GM11168 (cell line): ENCODE measurements around the gene KCTD17.

Experiments
- in situ Hi-C: fragments of 300-500 bp; cut with MboI; formaldehyde crosslinking; loops from one replicate; pipeline ENCODE4 v1.12.0; 2022; ENCODE audit warnings: low sequenced_read_pairs; ENCODE audit not compliant: unreplicated experiment

KCTD17 gene, protein sequence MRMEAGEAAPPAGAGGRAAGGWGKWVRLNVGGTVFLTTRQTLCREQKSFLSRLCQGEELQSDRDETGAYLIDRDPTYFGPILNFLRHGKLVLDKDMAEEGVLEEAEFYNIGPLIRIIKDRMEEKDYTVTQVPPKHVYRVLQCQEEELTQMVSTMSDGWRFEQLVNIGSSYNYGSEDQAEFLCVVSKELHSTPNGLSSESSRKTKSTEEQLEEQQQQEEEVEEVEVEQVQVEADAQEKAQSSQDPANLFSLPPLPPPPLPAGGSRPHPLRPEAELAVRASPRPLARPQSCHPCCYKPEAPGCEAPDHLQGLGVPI

DNA sequence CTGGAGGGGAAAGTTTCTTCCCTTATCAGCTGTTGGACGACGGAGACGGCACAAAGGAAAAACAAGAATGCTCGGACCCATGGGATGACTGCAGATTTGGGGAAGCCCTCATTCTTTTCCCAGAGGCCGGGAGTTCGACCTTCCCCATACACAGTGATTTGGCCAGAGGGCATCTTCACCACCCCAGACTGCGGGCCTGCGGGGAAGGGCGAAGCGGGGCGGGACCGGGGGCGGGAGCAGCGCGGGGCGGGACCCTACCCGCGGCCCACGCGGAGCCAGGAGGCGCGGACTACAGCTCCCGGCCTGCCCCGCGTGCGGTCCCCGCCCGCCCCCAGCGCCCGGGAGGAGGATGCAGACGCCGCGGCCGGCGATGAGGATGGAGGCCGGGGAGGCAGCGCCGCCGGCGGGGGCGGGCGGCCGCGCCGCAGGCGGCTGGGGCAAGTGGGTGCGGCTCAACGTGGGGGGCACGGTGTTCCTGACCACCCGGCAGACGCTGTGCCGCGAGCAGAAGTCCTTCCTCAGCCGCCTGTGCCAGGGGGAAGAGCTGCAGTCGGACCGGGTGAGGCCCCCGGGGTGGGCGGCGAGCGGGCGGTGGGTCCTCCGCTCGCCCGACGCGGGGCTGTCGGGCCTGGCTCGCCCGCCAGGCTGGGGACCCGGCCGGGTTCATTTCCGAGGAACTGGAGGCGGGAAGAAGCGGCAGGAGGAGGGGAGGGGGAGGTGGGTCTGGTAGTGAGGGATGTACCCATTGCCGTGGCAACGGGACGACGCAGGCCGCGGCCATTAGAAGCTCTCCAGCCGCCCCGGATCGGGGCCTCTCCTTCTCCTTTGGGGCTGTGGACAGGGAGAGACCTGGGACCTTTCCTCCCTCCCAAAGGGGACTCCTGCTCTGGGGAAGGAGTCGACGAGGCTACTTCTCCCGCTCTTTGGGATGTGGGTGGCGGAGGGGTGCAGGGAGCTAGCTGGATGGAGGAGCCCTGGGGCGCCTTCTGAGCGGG, at the start of gene KCTD17:
TSS of gene KCTD17 (plus strand) at position 352 of the 995 bp plus-strand sequence. CDS start at position 371, 19 bp downstream.
- in situ Hi-C loops, result no loop called here

DNA sequence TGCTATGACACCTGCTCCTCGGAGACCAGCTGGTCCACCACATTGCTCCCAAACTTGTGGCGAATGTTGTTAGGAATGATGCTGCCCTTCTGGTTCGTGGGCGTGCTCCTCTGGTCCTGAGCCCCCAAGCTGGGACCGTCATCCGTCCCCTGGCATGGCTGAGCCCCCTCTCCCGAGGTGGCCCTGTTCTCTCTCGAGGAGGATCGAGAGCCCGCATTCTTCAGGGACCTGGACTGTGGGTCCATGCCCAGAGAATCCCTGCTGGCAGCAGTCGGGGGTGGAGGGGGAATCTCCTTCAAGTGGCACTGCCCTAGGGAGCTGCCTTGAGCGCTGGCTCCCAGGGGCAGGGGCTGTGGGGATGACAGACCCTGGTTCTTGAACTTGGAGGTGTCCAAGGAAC, 49.7 kb upstream of the KCTD17 start:
- in situ Hi-C loops, result no loop called here

DNA sequence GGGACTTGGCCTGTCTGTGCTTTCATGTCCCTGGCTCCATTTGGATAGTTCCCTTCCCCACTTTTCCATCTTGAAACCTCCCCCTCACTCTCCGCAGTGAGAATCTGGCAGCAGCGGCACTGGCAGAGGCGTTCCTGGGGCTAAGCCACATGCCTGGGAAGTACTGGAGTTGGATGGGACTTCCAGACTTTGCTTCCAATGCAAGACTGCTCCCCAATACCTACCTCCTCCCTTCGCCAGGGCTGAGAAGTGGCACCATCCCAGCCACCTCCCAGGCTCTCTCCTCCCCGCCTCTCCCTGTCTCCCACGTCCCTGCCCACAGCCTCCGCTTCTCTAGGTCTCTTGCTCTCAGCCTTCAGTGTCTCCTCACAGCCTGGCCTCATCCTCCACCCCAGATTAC, 48.9 kb upstream of the KCTD17 start:
- in situ Hi-C loops, result no loop called here

DNA sequence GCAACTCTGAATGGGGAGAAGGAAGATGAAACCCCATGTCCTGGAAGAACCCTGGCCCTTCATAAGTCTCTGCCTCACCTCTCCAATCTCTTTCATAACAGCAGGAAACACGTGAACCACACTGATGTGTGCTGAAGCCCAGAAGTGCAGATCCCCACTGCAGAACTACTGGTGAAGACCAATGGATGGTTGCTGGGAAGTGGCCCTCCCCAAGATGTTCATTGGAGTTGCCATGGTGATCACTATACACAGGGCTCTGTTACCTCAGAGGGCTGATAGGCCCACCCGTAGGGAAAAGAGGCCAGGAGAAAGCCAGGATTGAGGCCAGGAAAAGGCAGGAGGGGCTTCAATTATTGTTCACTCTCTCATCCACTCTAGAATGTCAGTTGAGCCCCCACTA, 43.9 kb upstream of the KCTD17 start:
- in situ Hi-C loops, result no loop called here

DNA sequence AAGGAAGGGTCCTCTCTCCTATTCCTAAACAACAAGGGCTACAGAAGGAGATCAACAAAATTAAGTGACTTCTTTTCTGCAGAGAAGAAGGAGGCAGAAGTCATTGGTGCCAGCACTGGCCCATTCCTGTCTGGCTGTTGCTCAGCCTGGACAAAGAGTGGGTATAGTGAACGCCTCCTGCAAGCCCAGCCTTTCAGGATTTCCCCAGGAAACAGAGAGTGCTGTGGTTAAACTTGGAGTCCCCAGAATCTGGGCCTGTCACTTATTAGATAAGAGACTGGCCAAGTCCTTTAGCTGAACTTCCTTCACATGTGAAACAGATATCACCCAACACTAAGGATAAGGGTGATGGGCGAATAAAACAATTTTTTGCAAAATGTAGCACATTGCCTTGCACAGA, 43.2 kb upstream of the KCTD17 start:
- in situ Hi-C loops, result no loop called here

DNA sequence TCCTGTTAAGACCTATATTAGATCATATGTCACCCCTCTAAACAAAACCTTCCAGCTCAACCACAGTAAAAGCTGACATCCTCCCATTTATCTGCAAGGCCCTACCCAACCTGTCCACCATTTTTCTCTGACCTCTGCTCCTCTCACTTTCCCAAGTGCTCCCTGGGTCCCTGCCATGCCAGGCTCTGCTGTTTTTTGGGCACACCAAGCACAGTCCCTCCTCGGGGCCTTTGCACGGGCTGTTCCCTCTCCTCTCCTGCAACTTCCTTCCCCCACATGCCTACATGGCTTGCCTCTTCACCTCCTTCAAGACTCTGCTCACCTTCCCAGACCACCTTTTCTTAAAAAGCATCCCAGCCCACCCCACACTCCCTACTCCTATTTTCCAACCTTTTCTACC, 42.1 kb upstream of the KCTD17 start:
- in situ Hi-C loops, result no loop called here

DNA sequence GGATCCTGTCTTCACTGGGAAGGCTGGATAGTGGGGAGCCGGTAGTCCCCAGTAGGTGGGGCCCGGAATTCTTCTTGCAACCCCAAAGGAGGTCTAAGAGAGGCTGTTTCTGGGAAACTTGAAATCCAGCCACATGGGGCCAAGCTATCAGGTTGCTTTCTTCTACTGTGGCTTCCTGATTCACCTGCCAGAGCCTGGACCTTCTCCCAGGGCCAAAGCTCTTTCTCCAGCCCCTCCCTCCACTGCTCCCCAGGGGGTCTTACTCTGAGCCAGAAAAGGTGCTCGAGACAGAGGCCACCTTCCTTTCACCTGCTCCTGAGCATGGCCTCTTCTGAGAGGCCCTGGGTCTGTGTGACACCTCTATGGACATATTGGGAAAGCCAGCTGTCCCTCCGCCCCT, 41.4 kb upstream of the KCTD17 start:
- in situ Hi-C loops, result no loop called here

DNA sequence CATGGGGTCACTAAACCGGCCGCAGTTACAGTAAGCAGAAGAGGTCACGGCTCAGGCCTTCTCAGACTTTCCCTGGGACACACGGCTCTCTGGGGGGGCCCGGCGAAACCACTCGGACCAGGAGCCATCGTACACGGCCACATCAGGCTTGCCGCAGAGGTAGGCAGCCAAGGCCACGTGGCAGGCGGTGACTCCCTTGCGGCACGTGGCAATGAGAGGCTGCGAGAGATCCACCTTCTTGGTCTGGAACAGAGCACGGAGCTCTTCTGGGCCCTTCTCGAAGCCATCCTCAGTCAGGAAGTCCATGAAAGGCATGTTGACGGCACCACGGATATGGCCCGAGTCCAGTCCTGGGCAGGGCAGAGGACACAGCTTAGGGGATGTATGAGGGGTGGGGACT, 40.6 kb upstream of the KCTD17 start:
- in situ Hi-C loops, result no loop called here

DNA sequence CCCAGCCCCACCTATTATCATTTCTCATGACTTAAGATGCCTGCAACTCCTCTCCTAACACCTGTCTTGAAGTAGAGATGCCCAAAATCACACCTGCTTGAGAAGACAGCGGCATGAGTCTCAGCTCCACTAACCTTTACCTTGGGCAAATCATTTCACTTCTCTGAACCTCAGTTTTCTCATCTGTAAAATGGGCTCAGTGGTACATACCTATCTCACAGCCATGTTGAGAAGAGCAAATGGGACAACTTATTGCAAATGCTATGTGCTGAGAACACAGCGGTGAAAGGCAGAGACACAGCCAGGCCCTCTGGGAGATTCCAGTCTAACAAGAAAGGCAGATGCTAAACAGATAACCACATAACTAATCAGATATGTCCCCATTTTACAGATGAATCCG, 40.1 kb upstream of the KCTD17 start:
- in situ Hi-C loops, result no loop called here

DNA sequence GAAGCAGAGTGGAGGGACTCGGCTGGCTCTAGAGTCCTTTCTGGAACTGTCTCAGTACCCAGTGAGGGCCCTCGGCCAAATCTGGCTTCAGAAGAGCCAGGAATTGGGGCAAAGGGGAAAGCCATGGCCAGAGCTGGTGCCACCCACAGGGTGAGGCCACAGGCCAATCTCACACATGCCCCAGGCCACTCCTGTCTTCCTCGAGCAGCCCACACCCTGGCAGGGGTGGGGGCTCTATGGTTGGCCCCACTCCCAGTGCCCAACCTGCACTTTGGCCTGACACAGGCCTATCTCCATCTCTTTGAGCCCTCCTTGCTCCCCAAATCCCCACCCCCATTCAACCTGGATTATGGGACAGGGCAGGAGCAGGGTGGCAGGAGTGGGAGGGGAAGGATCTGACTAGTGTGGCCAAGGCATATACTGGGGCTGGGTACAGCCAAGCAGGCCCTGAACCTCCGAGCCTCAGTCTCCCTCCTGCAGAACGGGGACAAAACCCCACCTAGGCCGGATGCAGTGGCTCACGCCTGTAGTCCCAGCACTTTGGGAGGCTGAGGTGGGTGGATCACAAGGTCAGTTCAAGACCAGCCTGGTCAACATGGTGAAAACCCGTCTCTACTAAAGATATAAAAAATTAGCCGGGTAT, 39.2 kb upstream of the KCTD17 start:
- in situ Hi-C loops, result no loop called here

DNA sequence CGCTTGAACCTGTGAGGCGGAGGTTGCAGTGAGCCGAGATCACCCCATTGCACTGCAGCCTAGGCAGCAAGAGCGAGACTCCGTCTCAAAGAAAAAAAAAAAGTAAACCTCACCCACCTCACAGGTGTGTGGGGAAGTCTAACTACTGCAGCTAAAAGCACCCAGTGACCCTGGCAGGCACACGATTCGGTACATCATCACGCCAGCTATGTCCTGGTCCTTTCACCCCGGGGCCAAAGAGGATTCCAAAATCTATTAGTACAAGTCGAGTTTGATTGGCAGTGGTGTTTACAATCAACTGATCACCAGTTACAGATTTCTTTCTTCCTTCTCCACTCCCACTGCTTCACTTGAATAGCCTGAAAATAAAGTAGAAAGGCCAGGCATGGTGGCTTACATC, 38.6 kb upstream of the KCTD17 start:
- in situ Hi-C loops, result no loop called here

DNA sequence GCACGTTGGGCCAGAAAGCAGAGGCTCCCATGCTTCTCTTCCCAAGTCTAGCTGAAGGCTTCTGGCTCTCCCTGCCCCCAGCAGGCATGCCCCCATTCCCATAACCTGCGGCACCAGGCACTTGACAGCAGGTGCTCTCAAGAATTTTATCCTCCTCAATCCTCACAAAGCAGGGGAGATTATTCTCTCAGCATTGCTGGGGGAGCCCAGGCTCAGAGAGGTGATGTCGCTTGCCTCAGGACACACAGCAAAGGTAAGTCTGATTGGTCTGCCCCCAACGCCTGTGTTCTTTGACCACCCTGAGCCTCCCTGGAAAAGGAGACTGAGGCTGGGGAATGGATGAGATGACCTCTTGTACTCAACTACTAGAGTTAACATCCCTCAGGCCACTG, 37.1 kb upstream of the KCTD17 start:
- in situ Hi-C loops, result no loop called here

DNA sequence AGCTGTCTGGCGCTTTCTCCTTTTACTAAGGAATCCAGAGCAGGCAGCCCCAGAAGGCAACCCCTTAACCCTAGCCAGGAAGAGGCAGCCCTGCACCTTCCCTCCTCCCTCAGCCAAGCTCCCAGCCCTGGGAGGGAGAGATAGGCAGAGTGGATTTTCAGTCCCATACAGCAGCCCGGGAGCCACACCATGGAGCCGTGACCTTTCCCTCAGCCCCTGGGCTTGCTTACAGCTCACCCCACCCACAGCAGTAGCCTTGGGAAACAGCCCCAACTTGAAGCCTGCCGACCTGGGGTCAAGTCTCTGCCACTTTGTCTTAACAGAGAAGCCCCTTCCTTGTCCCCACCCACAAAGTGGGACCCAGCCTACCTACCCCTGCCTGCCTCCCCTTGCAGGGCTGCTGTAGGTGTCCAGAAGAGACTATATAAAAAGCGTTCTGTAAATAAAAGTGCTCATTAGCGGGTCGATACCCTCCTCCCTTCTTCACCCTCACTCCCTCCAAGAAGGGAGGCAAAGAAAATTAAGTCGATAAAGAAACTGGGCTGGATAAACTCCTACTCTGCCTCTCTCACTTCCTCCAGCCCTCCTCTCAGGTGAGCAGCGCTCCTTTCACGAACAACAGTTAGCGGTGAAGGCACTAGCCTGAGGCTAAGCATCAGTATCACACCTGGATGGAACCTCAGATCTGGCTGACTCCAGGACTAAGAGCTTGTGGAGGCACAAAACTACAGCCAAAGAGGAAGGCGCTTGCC, 36.5 kb upstream of the KCTD17 start:
- in situ Hi-C loops, result no loop called here

DNA sequence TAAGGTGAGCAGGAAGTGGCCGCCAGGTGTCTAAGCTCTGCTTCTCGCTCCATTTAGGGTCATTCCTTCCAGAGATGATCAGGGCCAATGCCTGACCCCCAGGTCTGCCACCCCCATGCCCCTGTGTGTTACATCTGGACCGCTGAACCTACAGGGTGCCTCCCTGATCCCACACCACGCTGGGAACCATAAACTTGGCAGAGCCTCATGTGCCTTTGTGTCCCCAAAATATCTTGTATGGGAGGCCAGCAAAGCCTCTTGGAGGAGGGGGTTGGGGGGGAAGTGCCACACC, 36.0 kb upstream of the KCTD17 start:
- in situ Hi-C loops, result no loop called here

DNA sequence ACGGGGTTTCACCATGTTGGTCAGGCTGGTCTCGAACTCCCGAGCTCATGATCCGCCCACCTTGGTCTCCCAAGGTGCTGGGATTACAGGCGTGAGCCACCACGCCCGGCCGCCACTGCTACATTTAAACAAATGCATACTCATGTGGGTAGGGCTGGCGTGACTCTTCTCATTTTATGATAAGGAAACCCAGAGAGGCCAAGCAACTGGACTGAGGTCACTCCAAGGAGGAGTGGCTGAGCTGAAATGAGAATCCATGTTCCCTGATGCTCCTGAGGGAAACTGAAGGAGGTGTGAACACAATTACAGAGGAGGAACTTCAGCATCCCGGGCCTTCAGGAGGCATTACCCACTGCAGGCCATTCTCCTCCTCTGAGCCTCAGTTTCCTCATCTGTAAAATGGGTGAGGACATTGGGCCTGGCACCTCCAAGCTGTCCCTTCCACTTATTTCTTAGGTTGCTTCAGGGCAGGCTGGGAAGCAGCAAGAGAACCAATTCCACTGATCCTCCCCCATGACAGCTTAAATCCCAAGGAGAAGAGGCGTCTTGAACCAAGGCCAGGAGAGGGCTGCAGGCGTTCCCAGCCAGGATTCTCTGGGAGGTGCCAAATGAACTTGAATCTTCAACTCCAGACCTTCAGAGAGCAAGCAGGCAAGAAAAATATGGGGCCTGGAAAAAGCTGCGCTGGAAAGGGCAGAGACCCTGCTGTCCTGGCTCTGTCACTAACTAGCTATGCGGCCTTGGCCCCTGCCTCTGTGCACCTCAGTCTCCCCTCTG, 35.2 kb upstream of the KCTD17 start:
- in situ Hi-C loops, result no loop called here

DNA sequence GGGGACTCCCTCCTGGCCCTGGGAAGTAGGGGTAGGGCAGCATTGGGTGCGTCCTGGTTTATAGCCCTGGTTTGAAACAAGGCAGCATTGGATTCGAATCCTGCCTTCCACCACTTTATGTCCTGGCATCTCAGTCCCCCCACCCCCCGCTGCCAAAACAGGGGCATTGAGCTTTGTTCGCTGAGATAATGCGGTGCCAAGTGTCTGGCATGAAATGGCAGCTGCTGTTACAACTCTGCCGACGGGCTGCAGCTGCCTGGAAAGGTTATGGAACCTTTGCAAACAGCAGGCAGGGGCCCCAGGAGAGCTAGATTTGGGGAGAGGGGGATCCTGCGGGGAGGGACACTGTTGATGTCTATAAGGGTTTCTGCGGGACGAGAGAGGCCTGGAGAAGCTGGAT, 34.2 kb upstream of the KCTD17 start:
- in situ Hi-C loops, result no loop called here

DNA sequence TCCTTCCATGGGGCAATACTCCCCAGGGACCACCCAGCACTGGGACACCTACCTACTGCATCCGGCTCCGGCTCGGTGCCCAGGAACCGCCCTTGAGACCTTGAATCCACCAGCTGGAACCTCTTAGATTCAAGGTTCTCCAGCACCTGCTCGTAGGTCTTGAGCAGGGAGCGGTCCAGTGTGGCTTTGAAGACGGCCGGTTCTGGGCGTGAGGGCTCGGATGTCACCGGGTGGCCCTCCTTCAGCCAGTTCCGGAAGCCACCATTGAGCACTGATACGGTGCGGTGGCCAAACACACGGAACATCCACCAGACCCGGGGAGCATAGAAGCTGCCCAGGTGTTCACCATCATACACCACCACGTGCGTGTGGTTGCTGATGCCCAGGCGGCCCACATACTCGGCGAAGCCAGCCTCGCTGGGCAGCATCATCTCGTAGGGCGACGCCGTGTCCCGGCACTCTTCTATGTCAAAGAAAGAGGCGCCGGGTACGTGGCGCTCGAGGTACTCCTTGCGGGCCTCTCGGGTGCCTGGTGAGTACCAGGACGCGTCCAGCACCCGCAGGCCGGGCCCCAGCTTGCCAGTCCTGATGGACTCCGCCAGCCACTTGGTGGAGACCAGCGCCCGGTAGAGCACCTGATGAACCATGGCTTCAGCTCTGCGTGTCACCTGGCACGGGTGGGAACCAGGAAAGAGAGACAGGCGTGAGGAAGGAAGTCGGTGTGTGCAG, 33.3 kb upstream of the KCTD17 start:
- in situ Hi-C loops, result no loop called here

DNA sequence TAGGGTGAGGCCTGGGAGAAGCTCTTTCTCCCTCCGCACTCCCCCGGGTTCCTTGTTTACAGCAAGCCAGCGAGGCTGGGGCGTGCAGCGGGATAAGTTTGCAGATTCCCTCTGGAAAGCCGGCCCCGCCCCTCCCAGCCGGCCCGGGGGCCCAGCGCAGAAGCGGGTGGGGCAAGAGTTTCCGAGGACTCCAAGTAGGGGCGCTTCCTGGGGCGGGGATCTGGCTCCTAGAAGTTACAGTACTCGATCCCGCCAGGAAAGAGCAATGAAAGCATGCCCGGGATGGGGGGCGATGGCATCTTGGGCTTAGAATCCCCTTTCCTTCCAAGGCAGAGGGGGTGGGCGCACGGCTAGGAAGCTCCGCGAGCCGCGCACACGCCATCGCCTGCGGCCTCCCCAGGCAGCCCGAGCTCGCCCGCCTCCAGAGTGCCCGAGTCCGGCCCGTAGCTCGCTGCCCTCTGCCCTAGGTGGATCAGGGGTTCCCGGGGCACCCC, 32.7 kb upstream of the KCTD17 start:
- in situ Hi-C loops, result no loop called here
